Stimulated activated CD4-positive, alpha-beta T cell treated with anti-CD3 and anti-CD28 coated beads, Interleukin-15, amount 100 ng/mL, for 1 hour (primary cell): ENCODE data around the gene CLEC16A.

ENCODE experiments used
- DNase-seq, 2 donors: peaks; one replicate each; pipeline ENCODE4 v3.0.0-alpha.2; 2020; ENCODE audit warnings: low read depth in 1 of 2, low spot score in 1 of 2

CLEC16A gene

DNA sequence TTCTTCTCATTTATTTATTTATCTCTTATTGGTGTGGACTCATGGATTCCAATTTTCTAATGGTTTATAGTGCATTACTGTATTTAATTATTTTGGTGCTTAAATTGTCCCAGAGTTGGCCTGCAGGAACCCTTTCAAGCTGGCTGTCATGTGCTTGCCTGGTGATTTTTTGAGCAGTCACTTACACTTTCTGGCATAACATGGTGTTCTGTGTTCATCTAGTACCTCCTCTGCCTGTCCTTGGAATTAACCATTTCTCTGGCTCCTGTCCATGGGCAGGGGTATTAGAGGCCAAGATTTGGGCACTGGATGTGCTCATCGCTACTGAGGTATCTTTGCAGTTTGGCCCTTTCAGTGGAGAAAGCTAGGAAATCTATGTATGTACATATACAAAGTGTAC is 67.0 kb downstream of the CLEC16A start:
- no peak for DNase-seq

DNA sequence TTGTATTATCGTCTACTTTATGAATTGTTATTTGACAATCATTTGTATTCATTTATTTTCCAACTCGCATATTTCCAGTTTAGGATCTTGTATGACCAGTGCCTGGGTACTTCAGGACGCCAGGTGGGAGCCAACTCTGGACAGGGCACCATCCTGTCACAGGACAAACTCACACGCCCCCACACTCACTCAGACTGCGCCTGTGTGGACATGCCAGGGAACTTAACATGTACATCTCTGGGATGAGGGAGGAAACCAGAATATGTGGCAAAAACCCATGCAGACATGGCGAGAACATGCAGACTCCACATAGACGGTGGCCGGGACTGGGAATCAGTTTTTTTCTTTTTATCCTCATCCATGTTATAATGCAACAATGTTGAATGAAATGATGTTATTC is 68.5 kb downstream of the CLEC16A start:
- no peak for DNase-seq

DNA sequence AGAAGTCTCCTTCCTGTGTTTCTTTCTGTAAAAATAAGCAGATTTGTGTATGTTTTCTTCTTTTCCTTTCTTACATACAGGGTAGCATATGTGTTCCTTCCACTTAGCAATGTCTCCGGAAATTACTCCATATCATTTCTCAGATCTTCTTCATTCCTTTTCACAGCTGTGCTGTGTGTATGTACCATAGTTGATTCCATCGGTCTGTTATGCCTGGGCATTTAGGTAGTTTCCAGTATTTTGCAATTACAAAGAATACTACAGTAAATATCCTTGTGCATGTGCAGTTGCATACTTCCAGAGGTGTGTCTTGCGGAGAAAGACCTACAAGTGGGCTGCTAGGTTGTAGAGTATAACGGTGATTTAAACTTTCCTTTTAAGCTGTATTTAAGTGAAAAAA is 69.8 kb downstream of the CLEC16A start:
- DNase-seq = no peak

DNA sequence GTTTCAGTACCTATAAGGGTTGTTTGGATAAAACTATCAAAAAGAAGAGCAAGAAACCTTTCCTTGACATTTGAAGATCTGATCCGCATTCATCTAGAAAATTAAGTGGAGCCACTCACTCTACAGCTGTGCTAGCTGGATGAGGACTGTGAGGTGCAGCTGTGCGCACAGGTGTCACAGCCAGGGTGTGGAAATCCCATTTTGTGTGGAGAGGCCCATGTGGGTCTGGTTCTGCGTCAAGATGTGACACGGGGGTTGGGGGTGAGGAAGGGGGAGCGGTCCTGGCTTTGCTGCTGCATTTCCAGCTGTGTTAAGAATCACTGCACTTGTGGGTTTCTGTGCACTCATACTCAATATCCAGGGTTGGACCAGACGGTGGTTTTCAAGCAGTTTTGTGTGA is 70.7 kb downstream of the CLEC16A start:
- no peak for DNase-seq

DNA sequence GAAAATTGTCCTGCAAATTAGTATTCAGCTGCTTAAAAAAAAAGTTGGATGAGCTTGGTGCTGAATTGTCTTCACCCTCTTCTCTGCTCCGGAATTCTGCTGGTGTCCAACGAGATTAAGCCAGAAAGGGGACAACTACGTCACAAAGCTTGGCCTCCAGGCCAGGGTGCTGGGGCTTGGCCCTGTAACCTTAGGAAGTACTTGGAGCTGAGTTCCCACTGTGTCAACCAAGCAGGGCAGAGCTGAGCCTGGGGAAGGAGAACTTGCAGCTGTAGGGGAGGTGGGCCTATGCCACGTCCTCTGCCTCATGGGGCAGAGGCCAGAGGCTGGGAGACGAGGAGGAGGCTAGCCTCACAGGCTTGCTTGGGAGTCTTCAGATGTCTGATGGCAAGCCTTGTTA is 71.2 kb downstream of the CLEC16A start:
- no peak for DNase-seq

DNA sequence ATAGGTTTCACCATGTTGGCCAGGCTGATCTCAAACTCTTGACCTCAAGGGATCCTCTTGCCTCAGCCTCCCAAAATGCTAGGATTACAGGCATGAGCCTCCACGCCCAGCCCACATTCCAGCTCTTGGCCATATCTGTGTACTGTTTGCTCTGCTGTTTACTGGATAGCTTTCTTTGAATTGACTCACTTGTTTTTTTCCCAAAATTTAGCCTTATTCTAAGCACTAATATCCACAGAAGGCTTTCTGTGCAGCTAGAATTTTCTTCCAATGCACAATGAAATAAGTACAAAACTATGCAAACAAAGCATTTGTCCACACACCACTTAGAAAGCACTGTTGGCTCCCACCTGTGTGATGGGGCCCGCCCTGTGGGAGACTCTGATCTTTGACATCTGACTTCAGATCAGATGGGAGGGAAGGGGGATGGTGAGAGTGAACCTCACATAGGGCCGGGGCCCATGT is 72.2 kb downstream of the CLEC16A start:
- DNase-seq = no peak

DNA sequence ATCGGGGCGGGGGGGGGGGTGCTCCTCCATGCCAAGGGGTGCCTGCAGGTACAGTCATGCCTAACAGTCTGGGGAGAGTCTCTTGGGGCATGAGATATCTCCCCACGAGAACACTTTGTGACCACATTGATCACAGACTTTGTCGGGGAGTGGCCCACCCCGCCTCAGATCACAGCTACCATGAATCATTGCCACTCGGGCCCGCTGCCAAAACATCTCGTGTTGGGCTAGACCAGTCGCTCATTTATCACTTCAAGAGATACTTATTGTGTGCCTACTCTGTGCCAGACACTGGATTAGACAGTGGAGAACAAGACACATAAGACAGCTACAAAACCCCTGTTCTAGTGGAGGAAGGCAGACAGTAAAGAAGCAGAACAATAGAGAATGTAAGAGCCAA is 72.6 kb downstream of the CLEC16A start:
- no peak for DNase-seq

DNA sequence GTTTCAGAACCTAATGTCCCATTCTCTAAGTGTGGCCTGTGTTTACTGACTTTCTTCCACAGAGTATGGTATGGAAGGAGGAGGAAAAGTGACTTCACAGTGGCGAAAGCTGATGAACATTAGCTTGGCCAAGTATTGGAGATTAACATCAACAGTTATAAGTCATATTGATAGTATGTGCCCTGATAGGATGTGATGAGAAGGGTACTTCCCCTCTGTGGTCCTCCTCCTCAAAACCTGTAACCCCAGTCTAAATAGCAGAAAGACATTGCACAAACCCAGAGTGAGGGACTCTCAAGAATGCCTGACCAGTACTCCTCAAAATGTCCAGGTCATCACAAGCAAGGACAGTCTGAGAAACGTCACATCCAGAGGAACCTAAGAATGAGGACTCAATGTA is 73.1 kb downstream of the CLEC16A start:
- DNase-seq = no peak

DNA sequence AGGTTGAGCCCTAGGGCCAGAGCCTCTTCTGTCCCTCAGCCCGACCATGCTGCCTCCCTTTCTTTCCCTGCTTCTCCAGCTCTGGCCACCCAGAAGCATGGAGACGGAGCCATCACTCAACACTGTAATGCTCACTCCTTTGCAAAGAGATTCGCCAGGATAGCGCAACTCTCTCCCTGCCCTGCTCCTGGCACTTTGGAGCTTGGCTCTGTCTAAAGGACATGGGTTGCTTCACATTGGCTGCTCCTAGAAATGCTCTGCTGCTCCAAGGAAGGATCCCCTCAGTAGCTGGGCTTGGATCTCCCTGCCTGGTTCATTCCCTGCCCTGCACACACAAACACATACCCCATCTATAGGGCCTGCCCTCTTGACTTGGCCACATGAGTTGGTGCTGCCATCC is 76.0 kb downstream of the CLEC16A start:
- no peak for DNase-seq

DNA sequence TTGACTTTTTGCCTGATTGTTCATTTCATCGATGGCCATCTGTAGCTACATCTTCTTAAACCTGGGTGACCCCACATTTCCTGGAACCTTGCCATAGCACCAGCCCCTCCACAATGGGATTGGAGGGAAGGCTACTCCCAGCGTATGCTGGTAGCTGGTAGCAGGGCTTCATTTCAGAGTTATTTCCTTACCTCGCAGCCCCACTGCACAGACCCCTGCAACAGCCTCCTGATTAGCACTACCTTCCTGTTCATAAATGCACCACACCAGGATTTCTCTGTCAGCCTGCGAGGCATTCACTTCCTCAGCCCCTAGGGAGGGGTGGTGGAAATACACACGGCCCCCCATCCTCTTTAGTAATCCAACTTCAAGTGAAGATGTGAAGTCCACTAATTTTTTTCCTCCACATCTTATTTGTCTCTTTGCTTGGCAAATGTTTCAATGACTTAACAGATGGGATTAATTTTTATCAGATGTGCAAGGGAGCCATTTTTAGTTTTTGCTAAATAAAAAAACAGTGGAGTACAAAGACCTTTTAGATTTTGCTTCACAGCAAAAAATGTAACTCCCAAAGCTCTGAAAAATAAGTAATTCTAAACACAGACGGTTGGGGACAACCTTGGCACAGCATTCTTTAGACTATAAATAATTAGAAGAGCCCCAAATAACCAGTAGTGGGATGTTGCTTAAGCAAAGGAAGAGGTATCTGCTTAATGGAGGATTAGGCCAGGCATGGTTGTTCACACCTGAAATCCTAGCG is 76.6 kb downstream of the CLEC16A start:
- no peak for DNase-seq

DNA sequence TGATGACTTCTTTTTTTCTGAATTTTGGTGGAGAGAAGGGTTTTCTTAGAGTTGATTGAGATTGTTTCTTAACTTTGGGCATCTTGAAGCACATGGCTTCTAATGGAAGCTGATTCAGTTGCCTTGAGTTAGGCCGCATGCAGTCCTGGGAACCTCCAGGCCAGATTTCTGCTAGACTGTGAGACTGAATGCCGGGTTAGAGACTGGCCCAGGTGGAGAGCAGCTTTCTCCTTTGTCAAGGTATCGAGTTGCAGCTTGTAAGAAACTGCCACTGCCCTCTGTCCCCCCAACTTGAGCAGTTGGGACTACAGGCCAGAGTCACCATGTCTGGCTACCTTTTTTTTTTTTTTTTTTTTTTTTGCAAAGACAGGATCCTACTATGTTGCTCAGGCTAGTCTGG is 77.6 kb downstream of the CLEC16A start:
- no peak for DNase-seq

DNA sequence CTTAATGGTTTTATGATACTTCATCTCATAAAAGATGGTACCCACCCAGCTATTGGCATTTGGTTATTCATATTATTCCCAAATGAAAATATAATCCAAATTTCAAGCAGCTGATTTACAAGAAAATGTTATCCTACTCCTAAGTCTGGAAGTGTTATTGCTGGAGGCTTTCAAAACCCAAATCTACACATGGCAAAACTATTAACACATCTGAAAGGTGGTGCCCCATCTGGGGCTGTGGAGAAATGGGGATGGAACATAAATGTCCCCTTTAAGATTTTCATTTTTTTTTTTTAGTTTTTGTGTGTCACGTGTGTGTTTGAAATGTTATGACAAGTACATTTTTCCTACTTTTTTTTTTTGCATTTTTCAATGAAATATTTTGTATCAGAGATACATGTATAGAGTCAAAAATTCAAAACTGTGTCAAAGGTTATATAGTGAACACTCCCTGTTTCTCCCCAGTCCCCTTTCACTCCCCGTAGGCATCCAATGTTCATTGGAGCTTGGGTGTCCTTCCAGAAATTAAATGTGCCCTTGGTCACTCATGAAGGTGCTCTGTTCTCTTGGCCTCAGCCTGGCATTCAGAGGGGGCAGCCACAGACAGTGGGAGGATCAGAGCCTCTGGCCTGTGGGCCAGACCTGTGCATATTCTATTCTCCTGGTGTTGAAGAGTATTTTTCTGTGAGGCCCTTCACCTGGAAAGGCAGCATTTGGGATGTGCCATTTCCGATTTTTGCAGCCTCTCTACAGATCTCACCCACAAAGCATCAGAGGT is 79.1 kb downstream of the CLEC16A start:
- DNase-seq = no peak

DNA sequence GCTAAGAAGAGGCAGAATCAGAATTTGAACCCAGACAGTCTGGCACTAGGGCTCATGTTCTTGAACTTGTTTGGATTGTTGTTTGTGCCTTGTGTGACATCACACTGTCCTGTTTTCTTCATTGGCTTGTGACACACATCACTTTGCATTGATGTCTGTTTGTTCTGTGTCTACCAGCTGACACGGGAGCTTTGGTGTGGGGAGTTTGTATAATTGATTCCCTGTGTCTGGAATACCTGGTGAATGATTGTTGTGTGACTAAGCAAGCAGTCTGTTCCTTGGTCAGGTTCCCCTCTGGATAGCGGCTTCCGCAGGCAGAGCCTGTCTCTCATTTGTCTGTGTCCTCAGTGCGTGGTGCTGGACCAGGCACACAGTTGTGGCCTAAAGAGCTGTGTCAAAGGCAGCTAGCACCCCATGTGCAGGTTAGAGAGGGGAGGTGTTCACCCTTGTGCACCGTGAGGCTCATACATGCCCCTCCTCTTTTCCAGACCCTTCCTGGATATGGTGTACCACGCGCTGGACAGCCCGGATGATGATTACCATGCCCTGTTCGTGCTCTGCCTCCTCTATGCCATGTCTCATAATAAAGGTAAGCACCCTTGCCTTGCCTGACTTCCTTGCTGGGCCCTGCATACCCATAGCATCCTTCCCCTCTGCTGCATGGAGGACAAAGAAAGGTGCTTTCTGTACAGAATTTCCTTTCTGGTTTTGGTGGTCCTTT is 80.1 kb downstream of the CLEC16A start:
- DNase-seq = no peak

DNA sequence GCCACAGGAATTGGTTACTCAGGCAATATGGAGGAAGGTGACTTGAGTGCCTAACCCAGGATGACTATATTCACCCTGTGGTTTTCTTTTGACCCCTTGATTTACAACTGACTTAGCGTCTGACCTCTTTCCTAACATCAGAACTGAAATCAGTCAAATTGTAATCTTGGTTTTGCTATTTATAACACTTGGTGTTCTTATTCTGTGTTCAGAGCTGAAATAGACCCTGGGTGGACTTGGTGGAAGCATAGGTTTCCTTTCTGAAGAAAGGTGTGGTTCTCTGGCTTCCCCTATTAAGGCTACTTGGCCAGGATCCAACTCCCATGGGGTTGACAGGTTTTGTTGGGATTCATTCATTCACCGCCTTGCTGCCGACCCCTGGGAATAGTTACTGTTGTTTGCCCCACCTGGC is 80.8 kb downstream of the CLEC16A start:
- no peak for DNase-seq

DNA sequence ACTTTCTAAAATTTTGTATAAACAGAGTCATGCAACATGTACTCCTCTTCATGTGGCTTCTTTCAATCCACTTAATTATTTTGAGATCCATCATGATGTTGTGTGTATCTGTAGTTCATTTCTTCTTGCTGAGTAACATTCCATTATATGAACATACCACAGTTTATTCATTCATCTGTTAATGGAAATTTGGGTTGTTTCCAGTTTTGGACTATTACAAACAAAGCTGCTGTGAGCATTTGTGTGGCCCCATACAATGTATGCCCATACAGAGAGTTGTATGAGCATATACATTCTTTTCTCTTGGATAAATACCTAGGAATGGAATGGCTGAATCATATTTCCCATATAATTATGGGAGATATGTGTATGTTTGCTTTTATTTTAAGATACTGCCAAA is 85.6 kb downstream of the CLEC16A start:
- DNase-seq = no peak

DNA sequence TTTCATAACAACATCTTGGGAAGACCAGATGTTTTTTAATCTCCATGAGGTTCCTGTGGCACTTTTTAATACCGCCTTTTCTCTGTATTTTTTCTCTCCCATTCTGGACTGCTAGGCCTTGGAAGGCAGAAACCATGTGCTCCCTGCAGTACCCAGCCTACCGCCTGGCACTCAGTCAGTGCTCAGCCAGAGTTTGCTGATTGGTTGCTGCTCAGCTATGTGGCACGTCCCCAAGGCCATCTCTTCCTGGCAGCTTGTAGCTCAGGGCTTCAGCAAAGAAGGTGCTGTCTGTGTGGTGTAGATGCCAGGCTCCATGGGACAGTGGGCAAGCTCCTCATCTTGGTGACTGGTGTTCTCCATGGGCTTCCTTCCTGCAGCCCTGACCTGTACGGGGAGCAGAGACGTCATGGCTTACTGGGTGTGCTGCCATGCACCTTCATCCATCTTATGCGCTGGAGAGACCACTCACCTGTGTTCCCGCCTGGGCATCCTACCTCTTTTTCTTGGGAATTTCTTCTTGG is 86.7 kb downstream of the CLEC16A start:
- no peak for DNase-seq

DNA sequence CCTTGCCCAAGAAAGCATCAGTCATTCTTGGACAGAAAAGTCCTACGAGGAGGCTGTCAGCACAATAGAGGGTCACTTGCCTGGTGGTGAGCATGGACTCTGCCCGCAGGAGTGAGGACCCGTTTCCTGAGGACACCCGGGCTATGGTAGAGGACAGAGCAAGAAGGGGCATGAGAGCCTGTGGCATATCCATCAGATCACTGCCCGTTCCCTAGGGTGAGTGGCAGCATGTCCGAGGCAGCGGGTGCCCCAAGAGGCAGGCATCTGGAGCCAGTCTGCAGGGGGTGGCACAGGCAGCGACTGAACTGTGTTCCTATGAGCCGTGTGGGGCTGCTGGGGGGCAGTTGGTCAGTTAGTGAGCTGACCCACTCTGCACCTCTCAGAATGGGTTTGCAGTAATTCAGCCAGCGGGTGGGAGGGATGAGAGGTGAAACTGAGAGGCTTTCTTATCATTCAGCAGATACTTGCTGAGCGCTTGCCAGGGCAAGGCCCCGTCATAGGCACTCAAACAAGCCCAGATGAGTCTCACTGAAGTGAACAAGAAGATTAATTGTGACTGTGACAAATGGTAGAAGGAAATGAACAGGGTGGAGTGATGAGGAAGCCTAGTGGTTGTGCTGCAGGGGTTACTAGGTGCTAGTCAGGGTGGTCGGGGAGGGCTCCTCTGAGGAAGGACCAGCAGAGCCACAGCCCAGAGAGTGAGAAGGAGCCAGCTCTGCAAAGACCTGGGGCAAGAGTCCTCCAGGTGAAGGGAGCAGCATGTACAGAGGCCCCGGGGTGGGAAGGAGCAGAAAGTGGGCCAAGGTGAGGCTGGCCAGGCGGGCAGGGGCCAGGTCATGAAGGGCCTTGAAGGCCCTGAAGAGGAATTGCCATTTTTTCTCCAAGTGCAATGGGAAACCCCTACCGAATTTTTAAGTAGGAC is 87.9 kb downstream of the CLEC16A start:
- no peak for DNase-seq

DNA sequence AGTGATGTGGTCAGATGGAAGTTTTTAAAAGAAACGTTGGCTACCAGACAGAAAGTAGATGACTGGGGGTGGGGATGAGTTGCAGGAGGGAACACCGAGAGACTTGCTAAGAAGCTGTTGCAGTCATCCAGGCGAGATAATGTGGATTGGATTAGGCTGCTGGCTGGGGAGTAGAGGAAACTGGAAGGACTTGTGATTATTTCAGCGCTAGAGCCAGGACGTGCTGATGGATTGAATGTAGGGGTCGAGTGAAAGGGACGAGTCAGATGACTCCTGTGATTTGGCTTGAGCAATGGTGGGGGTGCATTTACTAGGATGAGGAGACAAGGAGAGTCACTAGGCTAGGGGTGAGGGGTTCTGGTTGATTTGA is 88.5 kb downstream of the CLEC16A start:
- DNase-seq = no peak

DNA sequence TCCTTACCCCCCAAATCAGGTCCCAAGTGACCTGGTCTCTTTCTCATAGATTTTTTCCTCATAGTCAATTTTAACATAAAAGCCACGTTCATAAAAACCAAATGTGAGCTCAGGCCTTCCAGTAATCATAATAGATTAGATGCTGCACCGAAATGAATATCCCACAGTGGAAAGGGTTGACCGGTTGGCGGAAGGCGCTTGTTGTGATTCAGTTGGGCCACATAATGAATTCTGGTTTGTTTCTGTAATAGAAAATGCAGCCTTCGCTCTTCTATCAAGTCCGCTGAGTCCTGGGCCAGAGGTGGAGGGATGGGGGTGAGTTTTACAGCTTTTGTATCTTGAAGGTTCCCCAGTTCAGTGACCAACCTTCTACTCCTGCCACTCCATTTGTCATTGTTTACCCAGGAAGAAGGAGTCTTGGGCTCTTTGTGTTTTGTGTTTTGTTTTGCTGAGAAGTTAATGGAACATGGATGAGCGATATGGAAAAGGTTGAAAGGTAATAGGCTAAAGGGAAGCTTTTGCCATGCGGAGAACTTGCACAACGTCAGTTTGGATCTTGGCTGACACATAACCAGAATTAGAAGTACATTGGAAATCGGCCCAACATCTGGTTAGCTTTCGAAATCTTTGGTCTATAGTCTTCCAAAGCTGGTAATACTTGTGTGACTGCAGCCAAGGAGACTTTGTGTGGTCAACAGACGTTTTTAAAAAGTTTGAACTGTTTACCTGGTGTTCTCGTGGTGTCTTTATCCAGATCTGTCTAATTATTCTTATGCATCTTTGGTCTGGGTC is 89.5 kb downstream of the CLEC16A start:
- DNase-seq = no peak

DNA sequence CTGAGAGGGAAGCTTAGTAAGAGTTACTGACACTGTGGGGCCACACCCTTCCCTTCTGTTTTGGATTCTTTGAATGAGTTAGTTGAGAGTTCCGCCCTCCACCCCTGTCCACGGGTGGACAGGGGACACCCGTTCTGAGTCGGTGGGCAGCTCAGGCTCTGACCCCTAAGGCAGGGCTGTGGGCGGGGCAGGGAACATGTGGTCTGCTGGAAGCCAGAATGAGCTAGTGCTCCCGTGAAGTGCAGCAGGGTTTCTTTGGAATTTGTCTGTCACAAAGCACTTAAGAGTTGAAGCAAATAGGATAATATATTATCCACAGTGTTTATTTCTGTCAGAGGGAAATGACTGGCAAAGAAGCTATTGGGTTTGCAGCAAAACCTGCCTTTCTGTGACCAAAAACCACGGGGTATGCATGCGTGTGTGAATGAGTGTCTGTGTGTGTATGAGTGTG is 90.1 kb downstream of the CLEC16A start:
- DNase-seq = no peak
